Muscle layer of colon (tissue), 2 donors: Measurements from ENCODE around the gene ADAM30.

ENCODE experiments used
- H3K27ac ChIP-seq: one replicate; pipeline ENCODE4 v1.7.0; 2013; ENCODE audit warnings: low read depth, mild to moderate bottlenecking, low read length, moderate library complexity
- H3K27me3 ChIP-seq, 2 donors: one replicate each; pipeline ENCODE4 v1.7.0; 2013; ENCODE audit warnings: low read length in 2 of 2, mild to moderate bottlenecking in 2 of 2; ENCODE audit not compliant: insufficient read depth in 2 of 2, control insufficient read depth in 1 of 2
- H3K36me3 ChIP-seq: one replicate; pipeline ENCODE4 v1.7.0; 2013; ENCODE audit warnings: mild to moderate bottlenecking, low read length; ENCODE audit not compliant: insufficient read depth
- H3K4me1 ChIP-seq: one replicate; pipeline ENCODE4 v1.7.0; 2013; ENCODE audit warnings: mild to moderate bottlenecking, low read length; ENCODE audit not compliant: insufficient read depth
- H3K4me3 ChIP-seq, 2 donors: one replicate each; pipeline ENCODE4 v1.7.0; 2013; ENCODE audit warnings: low read length in 2 of 2, low read depth in 1 of 2, mild to moderate bottlenecking in 1 of 2, moderate library complexity in 1 of 2
- H3K9ac ChIP-seq: one replicate; pipeline ENCODE4 v1.7.0; 2013; ENCODE audit warnings: low read length
- H3K9me3 ChIP-seq: one replicate; pipeline ENCODE4 v1.7.0; 2013; ENCODE audit warnings: mild to moderate bottlenecking, low read length
- donor health status: abdominal sarcoma.
- donor health status: Adenocarcinoma of cecum.

ADAM30 gene

GRCh38 chr1:119920104-119920968, 24.0 kb upstream of the ADAM30 start:
- Histone ChIP-seq H3K9ac (no peak overlapping the region), H3K27me3 (no peaks in the 10 kb centered on the region), H3K36me3 (peaks cover 93% of the 10 kb centered on the region), H3K4me3 (no peak overlapping the region), H3K9me3 (no peaks in the 10 kb centered on the region), H3K27ac (no peak overlapping the region), H3K4me1 (no peaks in the 10 kb centered on the region)

- H3K4me1 ChIP-seq: no peaks in the 10 kb centered on the region
- no peak overlapping the region for H3K27ac ChIP-seq
- H3K9me3 ChIP-seq: no peaks in the 10 kb centered on the region
- peaks cover 93% of the 10 kb centered on the region for H3K36me3 ChIP-seq
- no peak overlapping the region for H3K4me3 ChIP-seq
- no peaks in the 10 kb centered on the region for H3K27me3 ChIP-seq
- no peak overlapping the region for H3K9ac ChIP-seq
These were observed 22.9 kb upstream of the ADAM30 start for GRCh38 chr1:119919241-119919640.

GRCh38 chr1:119918301-119918700, 22.0 kb upstream of the ADAM30 start:
- peaks cover 92% of the 10 kb centered on the region for H3K36me3 ChIP-seq

GRCh38 chr1:119917304-119918055, 21.2 kb upstream of the ADAM30 start:
- H3K9ac ChIP-seq: no peak overlapping the region
- no peaks in the 10 kb centered on the region for H3K9me3 ChIP-seq
- H3K36me3 ChIP-seq: peaks cover 92% of the 10 kb centered on the region
- H3K4me1 ChIP-seq: no peaks in the 10 kb centered on the region
- no peak overlapping the region for H3K27ac ChIP-seq
- H3K4me3 ChIP-seq: no peak overlapping the region
- H3K27me3 ChIP-seq: no peaks in the 10 kb centered on the region

More at GRCh38 chr1:119918301-119918700, 22.0 kb upstream of the ADAM30 start:
- Histone ChIP-seq H3K9me3 (no peaks in the 10 kb centered on the region), H3K4me1 (no peaks in the 10 kb centered on the region), H3K4me3 (no peak overlapping the region), H3K9ac (no peak overlapping the region), H3K27ac (no peak overlapping the region), H3K27me3 (no peaks in the 10 kb centered on the region)

GRCh38 chr1:119915517-119915916, 19.2 kb upstream of the ADAM30 start:
- Histone ChIP-seq H3K9ac (no peak overlapping the region), H3K27me3 (no peaks in the 10 kb centered on the region), H3K4me1 (no peaks in the 10 kb centered on the region), H3K9me3 (no peaks in the 10 kb centered on the region), H3K4me3 (no peak overlapping the region), H3K36me3 (peaks cover 76% of the 10 kb centered on the region), H3K27ac (no peak overlapping the region)

- no peak overlapping the region for H3K4me3 ChIP-seq
These were observed 17.8 kb upstream of the ADAM30 start for GRCh38 chr1:119914071-119914470.

GRCh38 chr1:119912963-119913362, 16.6 kb upstream of the ADAM30 start:
- no peaks in the 10 kb centered on the region for H3K27me3 ChIP-seq
- no peak overlapping the region for H3K9ac ChIP-seq
- peaks cover 51% of the 10 kb centered on the region for H3K36me3 ChIP-seq
- no peak overlapping the region for H3K27ac ChIP-seq
- H3K4me1 ChIP-seq: no peaks in the 10 kb centered on the region
- H3K9me3 ChIP-seq: no peaks in the 10 kb centered on the region
- no peak overlapping the region for H3K4me3 ChIP-seq

More at GRCh38 chr1:119914071-119914470, 17.8 kb upstream of the ADAM30 start:
- Histone ChIP-seq H3K27me3 (no peaks in the 10 kb centered on the region), H3K36me3 (peaks cover 62% of the 10 kb centered on the region), H3K4me1 (no peaks in the 10 kb centered on the region), H3K27ac (no peak overlapping the region), H3K9me3 (no peaks in the 10 kb centered on the region), H3K9ac (no peak overlapping the region)

- Histone ChIP-seq H3K27me3 (no peaks in the 10 kb centered on the region), H3K27ac (no peak overlapping the region), H3K9ac (no peak overlapping the region), H3K36me3 (peaks cover 42% of the 10 kb centered on the region), H3K9me3 (no peaks in the 10 kb centered on the region), H3K4me1 (no peaks in the 10 kb centered on the region), H3K4me3 (no peak overlapping the region)
These were observed 15.5 kb upstream of the ADAM30 start for GRCh38 chr1:119911775-119912174.

GRCh38 chr1:119910618-119911017, 14.3 kb upstream of the ADAM30 start:
- Histone ChIP-seq H3K9ac (no peak overlapping the region), H3K4me1 (no peaks in the 10 kb centered on the region), H3K9me3 (no peaks in the 10 kb centered on the region), H3K36me3 (peaks cover 32% of the 10 kb centered on the region), H3K27me3 (no peaks in the 10 kb centered on the region), H3K27ac (no peak overlapping the region), H3K4me3 (no peak overlapping the region)

- no peaks in the 10 kb centered on the region for H3K27me3 ChIP-seq
- H3K36me3 ChIP-seq: peaks cover 27% of the 10 kb centered on the region
- H3K9ac ChIP-seq: no peak overlapping the region
- no peaks in the 10 kb centered on the region for H3K9me3 ChIP-seq
- H3K4me3 ChIP-seq: no peak overlapping the region
- no peak overlapping the region for H3K27ac ChIP-seq
- no peaks in the 10 kb centered on the region for H3K4me1 ChIP-seq
These were observed 13.7 kb upstream of the ADAM30 start for GRCh38 chr1:119909890-119910596.

- no peak overlapping the region for H3K9ac ChIP-seq
- no peaks in the 10 kb centered on the region for H3K4me1 ChIP-seq
- H3K9me3 ChIP-seq: no peaks in the 10 kb centered on the region
- no peak overlapping the region for H3K4me3 ChIP-seq
- peaks cover 15% of the 10 kb centered on the region for H3K36me3 ChIP-seq
- H3K27me3 ChIP-seq: no peaks in the 10 kb centered on the region
- no peak overlapping the region for H3K27ac ChIP-seq
These were observed 12.3 kb upstream of the ADAM30 start for GRCh38 chr1:119908661-119909060.
